Measurements from ENCODE around the gene MARK2. TPM values are rescaled to one million over a fixed set of nuclear protein-coding genes. Genes with fewer than 3 reads are reported as not detected.

The MARK2 gene
- total RNA-seq, 1 donor from 2014 or later = 44.9 TPM

GRCh38 chr11:63849691-63850090, 10.8 kb downstream of the MARK2 start:
- Histone ChIP-seq H3K27me3 (ENCODE audit: low read depth) (no peaks in the 10 kb centered on the region), H3K9me3 (no peaks in the 10 kb centered on the region), H3K4me1 (peaks cover 52% of the 10 kb centered on the region), H3K36me3 (no peaks in the 10 kb centered on the region), H3K27ac (no peak overlapping the region), H3K4me3 (no peak overlapping the region)
- intact Hi-C loops (cut with DNase I) = no loop called here
- no peak for DNase-seq
- no peak for ATAC-seq
- TF ChIP-seq, protein P1, sequence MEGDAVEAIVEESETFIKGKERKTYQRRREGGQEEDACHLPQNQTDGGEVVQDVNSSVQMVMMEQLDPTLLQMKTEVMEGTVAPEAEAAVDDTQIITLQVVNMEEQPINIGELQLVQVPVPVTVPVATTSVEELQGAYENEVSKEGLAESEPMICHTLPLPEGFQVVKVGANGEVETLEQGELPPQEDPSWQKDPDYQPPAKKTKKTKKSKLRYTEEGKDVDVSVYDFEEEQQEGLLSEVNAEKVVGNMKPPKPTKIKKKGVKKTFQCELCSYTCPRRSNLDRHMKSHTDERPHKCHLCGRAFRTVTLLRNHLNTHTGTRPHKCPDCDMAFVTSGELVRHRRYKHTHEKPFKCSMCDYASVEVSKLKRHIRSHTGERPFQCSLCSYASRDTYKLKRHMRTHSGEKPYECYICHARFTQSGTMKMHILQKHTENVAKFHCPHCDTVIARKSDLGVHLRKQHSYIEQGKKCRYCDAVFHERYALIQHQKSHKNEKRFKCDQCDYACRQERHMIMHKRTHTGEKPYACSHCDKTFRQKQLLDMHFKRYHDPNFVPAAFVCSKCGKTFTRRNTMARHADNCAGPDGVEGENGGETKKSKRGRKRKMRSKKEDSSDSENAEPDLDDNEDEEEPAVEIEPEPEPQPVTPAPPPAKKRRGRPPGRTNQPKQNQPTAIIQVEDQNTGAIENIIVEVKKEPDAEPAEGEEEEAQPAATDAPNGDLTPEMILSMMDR (IDR thresholded peaks at IDR 0.05) = no peak

DNA sequence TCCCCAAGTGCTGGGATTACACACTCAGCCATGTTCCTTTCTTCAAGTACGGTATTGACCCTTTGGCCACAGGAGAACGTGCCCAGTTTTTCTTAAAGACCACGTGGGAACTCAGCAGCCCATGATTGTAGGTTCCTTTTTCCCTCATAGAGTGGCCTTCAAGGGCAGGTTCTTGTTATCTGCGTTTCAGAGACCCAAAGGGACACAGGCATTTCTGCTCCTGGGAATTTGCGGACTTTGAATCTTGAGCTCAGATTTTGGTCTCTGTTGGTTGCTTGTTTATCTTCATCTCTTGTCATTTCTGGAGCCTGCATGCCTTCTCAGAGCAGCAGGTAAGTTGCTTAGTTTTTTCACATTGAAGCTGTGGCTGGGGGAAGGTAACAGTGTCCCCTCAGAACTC, 12.0 kb downstream of the MARK2 start:
- Histone ChIP-seq H3K27me3 (ENCODE audit: low read depth) (no peaks in the 10 kb centered on the region), H3K4me3 (no peak overlapping the region), H3K4me1 (peaks cover 40% of the 10 kb centered on the region), H3K36me3 (no peaks in the 10 kb centered on the region), H3K27ac (no peak overlapping the region), H3K9me3 (no peaks in the 10 kb centered on the region)
- intact Hi-C loops (cut with DNase I) = no loop called here
- ATAC-seq (no peak), DNase-seq (no peak)
- TF ChIP-seq, protein P1 (IDR thresholded peaks at IDR 0.05) = no peak

GRCh38 chr11:63851364-63851763, 12.5 kb downstream of the MARK2 start:
- H3K4me3 ChIP-seq = no peak overlapping the region
- H3K4me1 ChIP-seq = peaks cover 35% of the 10 kb centered on the region
- H3K27me3 ChIP-seq (ENCODE audit: low read depth) = no peaks in the 10 kb centered on the region
- no peak overlapping the region for H3K27ac ChIP-seq
- ATAC-seq (no peak), DNase-seq (no peak)
- no peaks in the 10 kb centered on the region for H3K9me3 ChIP-seq
- intact Hi-C loops (cut with DNase I) = no loop called here
- TF ChIP-seq, protein P1 (IDR thresholded peaks at IDR 0.05) = no peak
- no peaks in the 10 kb centered on the region for H3K36me3 ChIP-seq

DNA sequence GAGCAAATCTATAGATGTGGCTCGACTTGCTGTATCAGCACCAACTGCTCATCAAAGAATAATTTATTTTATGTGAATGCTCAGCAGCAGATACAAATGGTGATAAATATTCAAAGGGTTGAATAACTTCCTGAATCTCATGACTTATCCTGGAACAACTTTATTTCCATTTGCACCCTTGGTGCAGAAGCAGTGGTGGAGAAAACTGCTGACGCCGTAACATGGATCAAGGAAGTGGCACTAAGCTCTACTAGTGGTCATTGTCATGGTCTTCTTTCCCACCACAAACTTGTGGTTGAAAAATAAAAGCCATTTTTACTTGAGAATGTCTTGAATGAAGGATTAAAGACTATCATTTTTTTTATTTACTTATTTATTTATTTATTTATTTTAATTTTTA, 14.6 kb downstream of the MARK2 start:
- intact Hi-C loops (cut with DNase I) = no loop called here

GRCh38 chr11:63854696-63855095, 15.8 kb downstream of the MARK2 start:
- H3K9me3 ChIP-seq = no peaks in the 10 kb centered on the region
- DNase-seq (no peak), ATAC-seq (no peak)
- H3K4me1 ChIP-seq = peaks cover 45% of the 10 kb centered on the region
- no peaks in the 10 kb centered on the region for H3K36me3 ChIP-seq
- no peak overlapping the region for H3K4me3 ChIP-seq
- TF ChIP-seq, protein P1 (IDR thresholded peaks at IDR 0.05) = no peak
- intact Hi-C loops (cut with DNase I) = no loop called here
- no peak overlapping the region for H3K27ac ChIP-seq
- no peaks in the 10 kb centered on the region for H3K27me3 ChIP-seq (ENCODE audit: low read depth)

More for the DNA sequence above, 14.6 kb downstream of the MARK2 start:
- H3K27me3 ChIP-seq (ENCODE audit: low read depth) = no peaks in the 10 kb centered on the region
- no peaks in the 10 kb centered on the region for H3K36me3 ChIP-seq
- no peak overlapping the region for H3K27ac ChIP-seq
- ATAC-seq (no peak), DNase-seq (no peak)
- H3K4me3 ChIP-seq = no peak overlapping the region
- H3K9me3 ChIP-seq = no peaks in the 10 kb centered on the region
- TF ChIP-seq, protein P1 (IDR thresholded peaks at IDR 0.05) = no peak
- H3K4me1 ChIP-seq = peaks cover 34% of the 10 kb centered on the region

DNA sequence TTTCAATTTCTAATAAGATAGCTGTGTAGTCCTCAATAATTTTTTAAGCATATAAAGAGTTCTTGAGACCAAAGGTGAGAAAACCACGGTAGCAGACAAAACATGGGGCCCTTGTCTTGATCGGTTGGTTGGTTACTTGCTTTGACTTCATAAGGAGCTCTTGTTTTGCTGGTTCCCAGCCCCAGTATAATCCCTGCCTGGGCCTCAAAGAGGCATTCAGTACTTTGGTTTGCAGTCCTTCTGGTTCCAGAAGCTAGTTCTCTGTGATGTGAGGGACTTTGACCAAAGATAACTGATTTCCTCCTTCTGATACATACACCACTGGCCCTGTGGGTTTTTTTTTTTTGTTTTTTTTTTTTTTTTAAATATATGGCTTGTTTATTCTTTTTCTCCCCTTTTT, 17.1 kb downstream of the MARK2 start:
- TF ChIP-seq, protein P1 (IDR thresholded peaks at IDR 0.05) = no peak
- H3K27ac ChIP-seq = no peak overlapping the region

More for the DNA sequence above, 17.1 kb downstream of the MARK2 start:
- peaks cover 38% of the 10 kb centered on the region for H3K4me1 ChIP-seq
- ATAC-seq (no peak), DNase-seq (no peak)
- no peak overlapping the region for H3K4me3 ChIP-seq
- H3K36me3 ChIP-seq = peaks cover 6% of the 10 kb centered on the region
- H3K9me3 ChIP-seq = no peaks in the 10 kb centered on the region
- intact Hi-C loops (cut with DNase I) = no loop called here
- no peaks in the 10 kb centered on the region for H3K27me3 ChIP-seq (ENCODE audit: low read depth)

All from lower lobe of right lung (tissue), 2 donors.